CD1c-positive myeloid dendritic cell (primary cell): ENCODE measurements around the gene LSM2.

ENCODE experiments used
- DNase-seq: peaks from one replicate; pipeline ENCODE4 v3.0.0-alpha.2; 2016; ENCODE audit errors: extremely low spot score

LSM2 gene

GRCh38 chr6:31776989-31777666, 29.6 kb downstream of the LSM2 start, which contains the start of gene VWA7:
Gene VWA7, minus strand, starts transcription at chr6:31777328. Its CDS starts 549 bp downstream, at chr6:31776779.
- DNase-seq, result peak; percentile 90

GRCh38 chr6:31776485-31776988, 30.2 kb downstream of the LSM2 start:
- peak; percentile 30 for DNase-seq

GRCh38 chr6:31775633-31776484, 30.9 kb downstream of the LSM2 start:
- DNase-seq, result no peak

GRCh38 chr6:31775184-31775583, 31.6 kb downstream of the LSM2 start:
- no peak for DNase-seq

GRCh38 chr6:31771992-31772358, 34.8 kb downstream of the LSM2 start:
- DNase-seq, result peak; percentile 37

GRCh38 chr6:31770860-31771259, 35.9 kb downstream of the LSM2 start:
- no peak for DNase-seq

- DNase-seq, result peak; percentile 80
Measured at GRCh38 chr6:31769684-31770371, 36.9 kb downstream of the LSM2 start.

- DNase-seq, result peak; percentile 87
Measured at GRCh38 chr6:31768363-31769257, 38.2 kb downstream of the LSM2 start.

GRCh38 chr6:31767096-31767645, 39.6 kb downstream of the LSM2 start:
- DNase-seq, result peak; percentile 25

- no peak for DNase-seq
Measured at GRCh38 chr6:31765910-31766794, 40.6 kb downstream of the LSM2 start.

GRCh38 chr6:31765559-31765909, 41.2 kb downstream of the LSM2 start:
- no peak for DNase-seq

- no peak for DNase-seq
Measured at GRCh38 chr6:31764198-31764597, 42.6 kb downstream of the LSM2 start.

GRCh38 chr6:31763619-31763940, 43.2 kb downstream of the LSM2 start:
- DNase-seq, result no peak

- DNase-seq, result no peak
Measured at GRCh38 chr6:31762878-31763618, 43.7 kb downstream of the LSM2 start.

GRCh38 chr6:31762356-31762755, 44.4 kb downstream of the LSM2 start, which contains the start of gene SAPCD1:
Gene SAPCD1, plus strand, starts transcription at chr6:31762656. Its CDS starts 399 bp downstream, at chr6:31763055.
- DNase-seq, result no peak

GRCh38 chr6:31761343-31761742, 45.4 kb downstream of the LSM2 start:
- no peak for DNase-seq

- DNase-seq, result no peak
Measured at GRCh38 chr6:31760790-31761189, 46.0 kb downstream of the LSM2 start.

- DNase-seq, result no peak
Measured at GRCh38 chr6:31758281-31758680, 48.5 kb downstream of the LSM2 start.

GRCh38 chr6:31752739-31753319, 53.9 kb downstream of the LSM2 start:
- no peak for DNase-seq
